ENCODE results near the gene CNTN6.

DNA sequence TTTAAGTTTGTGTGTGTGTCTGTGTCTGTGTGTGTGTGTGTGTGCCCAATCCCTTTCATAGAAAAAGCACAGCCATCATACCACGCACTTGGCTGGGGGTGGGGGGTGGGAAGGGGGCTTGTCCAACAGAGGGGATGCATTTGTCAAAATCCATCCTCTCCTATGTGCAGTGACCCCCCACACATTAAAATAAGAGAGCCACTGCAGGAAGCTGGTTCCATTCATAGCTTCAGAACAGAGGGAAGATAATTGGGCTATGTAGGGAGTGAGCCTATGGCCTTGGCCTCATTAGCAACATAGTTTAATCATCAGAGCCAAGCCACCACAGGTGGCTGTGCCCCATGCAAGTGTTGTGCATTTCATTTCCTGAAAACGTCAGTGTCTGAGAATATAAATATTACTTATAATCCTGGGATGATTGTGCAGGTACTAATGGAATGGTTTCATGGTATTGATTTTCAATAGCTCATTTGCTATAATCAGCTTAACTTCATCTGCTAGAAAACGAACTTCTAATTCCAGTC, 330.8 kb downstream of the CNTN6 start:
- TF ChIP-seq POLR2A (IDR thresholded peaks at IDR 0.05) = no peak
- TF ChIP-seq, protein P1, sequence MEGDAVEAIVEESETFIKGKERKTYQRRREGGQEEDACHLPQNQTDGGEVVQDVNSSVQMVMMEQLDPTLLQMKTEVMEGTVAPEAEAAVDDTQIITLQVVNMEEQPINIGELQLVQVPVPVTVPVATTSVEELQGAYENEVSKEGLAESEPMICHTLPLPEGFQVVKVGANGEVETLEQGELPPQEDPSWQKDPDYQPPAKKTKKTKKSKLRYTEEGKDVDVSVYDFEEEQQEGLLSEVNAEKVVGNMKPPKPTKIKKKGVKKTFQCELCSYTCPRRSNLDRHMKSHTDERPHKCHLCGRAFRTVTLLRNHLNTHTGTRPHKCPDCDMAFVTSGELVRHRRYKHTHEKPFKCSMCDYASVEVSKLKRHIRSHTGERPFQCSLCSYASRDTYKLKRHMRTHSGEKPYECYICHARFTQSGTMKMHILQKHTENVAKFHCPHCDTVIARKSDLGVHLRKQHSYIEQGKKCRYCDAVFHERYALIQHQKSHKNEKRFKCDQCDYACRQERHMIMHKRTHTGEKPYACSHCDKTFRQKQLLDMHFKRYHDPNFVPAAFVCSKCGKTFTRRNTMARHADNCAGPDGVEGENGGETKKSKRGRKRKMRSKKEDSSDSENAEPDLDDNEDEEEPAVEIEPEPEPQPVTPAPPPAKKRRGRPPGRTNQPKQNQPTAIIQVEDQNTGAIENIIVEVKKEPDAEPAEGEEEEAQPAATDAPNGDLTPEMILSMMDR (IDR thresholded peaks at IDR 0.05) = no peak

Data from body of pancreas (tissue), 4 donors.